Panc1 (cell line): Measurements from ENCODE around the gene SLIT1. TPM values are rescaled to one million over a fixed set of nuclear protein-coding genes. Genes with fewer than 3 reads are reported as not detected.

ENCODE experiments used
- ATAC-seq: fragments of 200-7000 bp; cut with Tn5 transposase; 2 replicates; pipeline ENCODE4 v1.9.1; 2020; ENCODE audit warnings: mild to moderate bottlenecking, moderate library complexity
- BruUV-seq: library from RNA; stranded (reverse); fragments of 400-500 nt; replicated peaks from 2 replicates; lab custom pipeline; 2021; lab: Mats Ljungman, UMichigan
- CTCF ChIA-PET: fragments of 300-600 bp; sonication (Branson Sonifier 250); formaldehyde crosslinking; loops from one replicate; lab custom pipeline; 2022; ENCODE audit warnings: antibody characterized with exemption; lab: Charles Lee
- POLR2A ChIA-PET: fragments of 300-600 bp; sonication (Branson Sonifier 250); formaldehyde crosslinking; loops from one replicate; lab custom pipeline; 2022; ENCODE audit warnings: antibody characterized with exemption; lab: Charles Lee
- DNase-seq: peaks from one replicate; pipeline ENCODE4 v3.0.0-alpha.2; 2010; ENCODE audit warnings: low read depth, low spot score
- H3K27ac ChIP-seq: 2 replicates; pipeline ENCODE4 v1.5.1; 2011; ENCODE audit warnings: mild to moderate bottlenecking, low read length, inconsistent platforms
- H3K27me3 ChIP-seq: fragments of 200-500 bp; sonication (Bioruptor generic); 2 replicates; pipeline ENCODE4 v1.6.0; 2014; ENCODE audit warnings: low read length, inconsistent platforms; ENCODE audit not compliant: control insufficient read depth, insufficient read depth
- H3K36me3 ChIP-seq: fragments of 200-500 bp; sonication (Bioruptor generic); 2 replicates; pipeline ENCODE4 v1.5.1; 2014; ENCODE audit warnings: inconsistent platforms, mild to moderate bottlenecking, low read length, moderate library complexity; ENCODE audit not compliant: control insufficient read depth, insufficient read depth
- H3K4me1 ChIP-seq: 2 replicates; pipeline ENCODE4 v1.5.1; 2011; ENCODE audit warnings: inconsistent platforms, mild to moderate bottlenecking, low read length, moderate library complexity; ENCODE audit not compliant: control insufficient read depth, insufficient read depth
- H3K4me3 ChIP-seq, 2 experiments: 2 replicates each; pipeline ENCODE4 v1.5.1; 2011 to 2012; ENCODE audit warnings: low read depth in 2 of 2, low read length in 2 of 2, mild to moderate bottlenecking in 2 of 2, inconsistent platforms in 1 of 2, moderate library complexity in 1 of 2
- H3K9me3 ChIP-seq: fragments of 200-500 bp; sonication (Bioruptor generic); 2 replicates; pipeline ENCODE4 v1.5.1; 2014; ENCODE audit warnings: low read depth, mild to moderate bottlenecking, inconsistent platforms, low read length, moderate library complexity; ENCODE audit not compliant: control insufficient read depth, insufficient read depth
- CTCF ChIP-seq: fragments of 450-650 bp; IDR thresholded peaks from 2 replicates; pipeline ENCODE4 v1.5.1; 2017; ENCODE audit warnings: mild to moderate bottlenecking
- POLR2AphosphoS5 ChIP-seq: IDR thresholded peaks from 2 replicates; pipeline ENCODE4 v1.6.1; 2012; ENCODE audit warnings: mild to moderate bottlenecking, low read depth, low read length, moderate library complexity
- SIN3A ChIP-seq: IDR thresholded peaks from 2 replicates; pipeline ENCODE4 v1.6.1; 2012; ENCODE audit warnings: low read depth, mild to moderate bottlenecking, low read length, moderate library complexity, borderline replicate concordance; ENCODE audit not compliant: insufficient read depth
- TCF7L2 ChIP-seq: IDR thresholded peaks from 2 replicates; pipeline ENCODE4 v1.6.1; 2011; ENCODE audit warnings: mild to moderate bottlenecking, low read depth, low read length, inconsistent platforms
- in situ Hi-C: cut with HindIII; loops from 2 replicates; pipeline ENCODE4 v1.10.0; 2016; ENCODE audit warnings: low sequenced_read_pairs, low pct_unique_long_range_greater_than_20kb
- intact Hi-C: fragments of 100-400 bp; cut with micrococcal nuclease; formaldehyde crosslinking; loops from one replicate; pipeline ENCODE4 v1.10.0; 2022; ENCODE audit not compliant: unreplicated experiment
- total RNA-seq: library from RNA; stranded (reverse); gene quantifications from one replicate; pipeline ENCODE4 v1.2.1, GENCODE V29; 2021; ENCODE audit not compliant: unreplicated experiment
- TF ChIP-seq, protein P1 (sequence below), 2 experiments: IDR thresholded peaks; 2 replicates each; pipeline ENCODE4 v1.6.1; 2011 to 2012; ENCODE audit warnings: low read depth in 2 of 2, control low read depth in 1 of 2, low read length in 1 of 2, mild to moderate bottlenecking in 1 of 2, moderate library complexity in 1 of 2; ENCODE audit not compliant: insufficient read depth in 1 of 2

Gene SLIT1
- total RNA-seq, 1 experiment from 2014 or later: 2.6 TPM

DNA sequence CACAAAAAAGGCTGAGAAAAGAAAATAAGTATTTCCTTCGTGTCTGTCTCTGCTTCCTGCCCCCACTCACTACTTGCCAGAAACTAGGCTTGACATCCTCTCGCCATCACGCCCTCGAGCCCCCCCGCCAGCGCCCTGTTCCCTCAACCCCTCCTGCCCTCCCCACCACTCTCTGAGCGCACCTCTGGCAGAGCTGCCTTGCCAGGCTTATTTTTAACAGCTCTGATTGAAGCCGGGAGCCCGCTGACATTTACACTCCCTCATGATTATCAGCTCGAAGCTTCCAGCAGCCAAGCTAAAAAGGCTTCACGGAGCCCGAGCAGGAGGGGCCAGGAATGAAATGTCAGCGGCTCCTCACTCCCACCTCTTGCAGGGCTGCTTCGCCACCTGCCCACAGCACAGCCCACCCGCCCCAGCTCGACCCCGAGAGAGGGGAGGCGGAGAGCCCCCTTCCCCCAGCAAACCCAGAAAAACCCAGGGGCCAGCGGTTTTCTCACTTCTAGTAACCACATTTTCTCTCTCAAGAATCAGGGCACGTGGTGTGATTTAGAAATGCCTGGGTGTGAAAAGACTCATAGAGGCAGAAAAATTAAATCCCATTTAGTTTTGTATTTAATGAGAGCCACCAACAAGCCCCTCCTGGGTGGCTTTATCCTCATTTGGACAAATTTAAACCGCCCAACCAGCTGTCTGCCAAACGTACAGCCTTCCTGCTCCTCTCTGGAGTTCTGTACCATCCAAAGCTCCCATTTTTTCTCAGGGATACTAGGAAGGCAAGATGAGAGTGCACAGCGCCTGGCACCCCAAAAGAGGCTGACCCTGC lies 89.3 kb downstream of the SLIT1 start:
- no peak overlapping the region for H3K27ac ChIP-seq
- TF ChIP-seq SIN3A (no peak), TCF7L2 (no peak), CTCF (no peak), POLR2AphosphoS5 (no peak)
- TF ChIP-seq, protein P1, sequence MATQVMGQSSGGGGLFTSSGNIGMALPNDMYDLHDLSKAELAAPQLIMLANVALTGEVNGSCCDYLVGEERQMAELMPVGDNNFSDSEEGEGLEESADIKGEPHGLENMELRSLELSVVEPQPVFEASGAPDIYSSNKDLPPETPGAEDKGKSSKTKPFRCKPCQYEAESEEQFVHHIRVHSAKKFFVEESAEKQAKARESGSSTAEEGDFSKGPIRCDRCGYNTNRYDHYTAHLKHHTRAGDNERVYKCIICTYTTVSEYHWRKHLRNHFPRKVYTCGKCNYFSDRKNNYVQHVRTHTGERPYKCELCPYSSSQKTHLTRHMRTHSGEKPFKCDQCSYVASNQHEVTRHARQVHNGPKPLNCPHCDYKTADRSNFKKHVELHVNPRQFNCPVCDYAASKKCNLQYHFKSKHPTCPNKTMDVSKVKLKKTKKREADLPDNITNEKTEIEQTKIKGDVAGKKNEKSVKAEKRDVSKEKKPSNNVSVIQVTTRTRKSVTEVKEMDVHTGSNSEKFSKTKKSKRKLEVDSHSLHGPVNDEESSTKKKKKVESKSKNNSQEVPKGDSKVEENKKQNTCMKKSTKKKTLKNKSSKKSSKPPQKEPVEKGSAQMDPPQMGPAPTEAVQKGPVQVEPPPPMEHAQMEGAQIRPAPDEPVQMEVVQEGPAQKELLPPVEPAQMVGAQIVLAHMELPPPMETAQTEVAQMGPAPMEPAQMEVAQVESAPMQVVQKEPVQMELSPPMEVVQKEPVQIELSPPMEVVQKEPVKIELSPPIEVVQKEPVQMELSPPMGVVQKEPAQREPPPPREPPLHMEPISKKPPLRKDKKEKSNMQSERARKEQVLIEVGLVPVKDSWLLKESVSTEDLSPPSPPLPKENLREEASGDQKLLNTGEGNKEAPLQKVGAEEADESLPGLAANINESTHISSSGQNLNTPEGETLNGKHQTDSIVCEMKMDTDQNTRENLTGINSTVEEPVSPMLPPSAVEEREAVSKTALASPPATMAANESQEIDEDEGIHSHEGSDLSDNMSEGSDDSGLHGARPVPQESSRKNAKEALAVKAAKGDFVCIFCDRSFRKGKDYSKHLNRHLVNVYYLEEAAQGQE (IDR thresholded peaks at IDR 0.05; ENCODE audit: insufficient read depth in 1 of 2, low read depth in 2 of 2, low read length in 1 of 2): no peak
- in situ Hi-C loops: no loop called here
- H3K36me3 ChIP-seq: no peaks in the 10 kb centered on the region
- H3K27me3 ChIP-seq: peaks cover 7% of the 10 kb centered on the region
- no peaks in the 10 kb centered on the region for H3K9me3 ChIP-seq
- DNase-seq (no peak), ATAC-seq (no peak)
- intact Hi-C loops: no loop called here
- POLR2A ChIA-PET: no interaction called here
- H3K4me1 ChIP-seq: no peaks in the 10 kb centered on the region
- CTCF ChIA-PET: interaction anchor here (1.6 kb wide), 1 partner anchor 15 kb away, joined by 5 read pairs; no protein-coding TSS in a partner anchor
- no TSS peak for BruUV-seq
- no peak overlapping the region for H3K4me3 ChIP-seq

- POLR2A ChIA-PET: no interaction called here
- BruUV-seq: no TSS peak
- Histone ChIP-seq H3K36me3 (no peaks in the 10 kb centered on the region), H3K9me3 (no peaks in the 10 kb centered on the region), H3K4me3 (no peak overlapping the region), H3K27me3 (peaks cover 10% of the 10 kb centered on the region), H3K27ac (no peak overlapping the region), H3K4me1 (no peaks in the 10 kb centered on the region)
- no peak for DNase-seq
- intact Hi-C loops: no loop called here
- TF ChIP-seq CTCF: no peak
- TF ChIP-seq, protein P1 (IDR thresholded peaks at IDR 0.05; ENCODE audit: insufficient read depth in 1 of 2, low read depth in 2 of 2, low read length in 1 of 2): no peak
- no peak for TF ChIP-seq TCF7L2
- TF ChIP-seq POLR2AphosphoS5: no peak
- TF ChIP-seq SIN3A: no peak
- in situ Hi-C loops: no loop called here
- no peak for ATAC-seq
- CTCF ChIA-PET: interaction anchor here (1.6 kb wide), 1 partner anchor 14 kb away, joined by 5 read pairs; no protein-coding TSS in a partner anchor
Measured at GRCh38 chr10:97095701-97096260, 90.0 kb downstream of the SLIT1 start.
